GM13977 (cell line): ENCODE results near the gene CDK15.

Source experiments
- DNase-seq: peaks from one replicate; pipeline ENCODE4 v3.0.0; 2012; ENCODE audit warnings: low spot score
- in situ Hi-C: fragments of 300-500 bp; cut with MboI; formaldehyde crosslinking; loops from one replicate; pipeline ENCODE4 v1.12.0; 2022; ENCODE audit warnings: low sequenced_read_pairs, low pct_unique_long_range_greater_than_20kb, mixed read lengths, inconsistent platforms; ENCODE audit not compliant: unreplicated experiment
- TF ChIP-seq, protein P1 (sequence below): IDR thresholded peaks from 2 replicates; pipeline ENCODE4 v1.5.1; 2012; ENCODE audit warnings: mild to moderate bottlenecking, control low read depth; ENCODE audit not compliant: insufficient read depth; ENCODE audit errors: extremely low read depth, missing control alignments

Gene CDK15

DNA sequence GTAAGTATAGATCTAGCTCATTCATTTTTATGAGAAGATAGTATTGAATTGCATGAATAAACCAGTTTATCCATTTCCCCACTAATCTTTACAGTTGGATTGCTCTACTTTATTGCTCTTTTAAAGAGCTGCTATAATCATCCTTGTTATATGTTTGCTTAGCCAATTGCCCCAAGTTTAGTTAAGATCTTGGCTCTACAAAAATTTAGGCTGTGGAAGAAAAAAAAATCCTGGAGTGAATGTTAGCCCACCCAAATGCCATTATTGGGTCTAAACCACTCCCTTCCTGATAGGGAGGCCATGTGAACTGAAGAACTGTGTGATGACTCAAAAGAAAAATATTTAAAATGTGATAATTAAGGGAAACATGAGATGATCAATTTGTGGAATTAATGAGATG is 28.5 kb upstream of the CDK15 start:
- TF ChIP-seq, protein P1, sequence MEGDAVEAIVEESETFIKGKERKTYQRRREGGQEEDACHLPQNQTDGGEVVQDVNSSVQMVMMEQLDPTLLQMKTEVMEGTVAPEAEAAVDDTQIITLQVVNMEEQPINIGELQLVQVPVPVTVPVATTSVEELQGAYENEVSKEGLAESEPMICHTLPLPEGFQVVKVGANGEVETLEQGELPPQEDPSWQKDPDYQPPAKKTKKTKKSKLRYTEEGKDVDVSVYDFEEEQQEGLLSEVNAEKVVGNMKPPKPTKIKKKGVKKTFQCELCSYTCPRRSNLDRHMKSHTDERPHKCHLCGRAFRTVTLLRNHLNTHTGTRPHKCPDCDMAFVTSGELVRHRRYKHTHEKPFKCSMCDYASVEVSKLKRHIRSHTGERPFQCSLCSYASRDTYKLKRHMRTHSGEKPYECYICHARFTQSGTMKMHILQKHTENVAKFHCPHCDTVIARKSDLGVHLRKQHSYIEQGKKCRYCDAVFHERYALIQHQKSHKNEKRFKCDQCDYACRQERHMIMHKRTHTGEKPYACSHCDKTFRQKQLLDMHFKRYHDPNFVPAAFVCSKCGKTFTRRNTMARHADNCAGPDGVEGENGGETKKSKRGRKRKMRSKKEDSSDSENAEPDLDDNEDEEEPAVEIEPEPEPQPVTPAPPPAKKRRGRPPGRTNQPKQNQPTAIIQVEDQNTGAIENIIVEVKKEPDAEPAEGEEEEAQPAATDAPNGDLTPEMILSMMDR, result no peak
- in situ Hi-C loops, result no loop called here

DNA sequence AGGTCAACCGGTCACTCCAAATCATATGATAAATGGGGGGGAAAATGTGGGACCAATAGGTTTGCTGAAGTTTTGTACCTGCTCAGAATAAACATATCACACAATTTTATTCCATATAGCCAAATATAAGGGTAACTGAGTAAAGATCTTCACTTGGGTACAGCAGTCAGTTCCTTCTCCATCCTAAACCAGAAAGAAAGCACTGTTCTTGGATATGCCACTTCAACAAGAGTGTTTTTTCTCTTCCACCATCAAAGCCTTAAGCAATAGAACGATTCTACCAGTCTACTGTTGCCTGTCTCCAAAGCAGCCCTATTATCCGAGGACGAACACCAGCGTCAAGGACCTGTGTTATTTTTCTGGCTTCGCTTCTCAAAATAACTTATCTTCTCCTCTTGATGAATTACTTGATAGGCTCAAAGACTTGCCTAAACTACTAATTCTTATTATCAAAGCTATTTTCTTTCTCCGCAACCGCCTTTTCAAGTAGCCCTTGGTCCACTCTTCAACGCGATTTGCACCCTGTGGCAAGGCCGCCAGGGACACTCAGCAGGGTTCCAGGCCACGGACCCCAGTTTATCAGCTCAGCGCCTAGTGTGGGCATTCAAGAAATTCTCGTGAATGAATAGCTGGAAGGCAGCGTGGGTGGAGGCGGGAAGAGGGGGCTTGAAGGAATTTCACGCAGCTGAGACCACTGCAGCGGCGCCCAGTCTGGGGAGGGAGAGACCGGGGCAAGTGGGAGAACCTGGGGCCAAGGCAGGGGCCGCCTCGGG is 26.2 kb upstream of the CDK15 start:
- in situ Hi-C loops, result no loop called here
- TF ChIP-seq, protein P1, result no peak
- DNase-seq, result peak; percentile 9

More for the DNA sequence above, 28.5 kb upstream of the CDK15 start:
- no peak for DNase-seq

DNA sequence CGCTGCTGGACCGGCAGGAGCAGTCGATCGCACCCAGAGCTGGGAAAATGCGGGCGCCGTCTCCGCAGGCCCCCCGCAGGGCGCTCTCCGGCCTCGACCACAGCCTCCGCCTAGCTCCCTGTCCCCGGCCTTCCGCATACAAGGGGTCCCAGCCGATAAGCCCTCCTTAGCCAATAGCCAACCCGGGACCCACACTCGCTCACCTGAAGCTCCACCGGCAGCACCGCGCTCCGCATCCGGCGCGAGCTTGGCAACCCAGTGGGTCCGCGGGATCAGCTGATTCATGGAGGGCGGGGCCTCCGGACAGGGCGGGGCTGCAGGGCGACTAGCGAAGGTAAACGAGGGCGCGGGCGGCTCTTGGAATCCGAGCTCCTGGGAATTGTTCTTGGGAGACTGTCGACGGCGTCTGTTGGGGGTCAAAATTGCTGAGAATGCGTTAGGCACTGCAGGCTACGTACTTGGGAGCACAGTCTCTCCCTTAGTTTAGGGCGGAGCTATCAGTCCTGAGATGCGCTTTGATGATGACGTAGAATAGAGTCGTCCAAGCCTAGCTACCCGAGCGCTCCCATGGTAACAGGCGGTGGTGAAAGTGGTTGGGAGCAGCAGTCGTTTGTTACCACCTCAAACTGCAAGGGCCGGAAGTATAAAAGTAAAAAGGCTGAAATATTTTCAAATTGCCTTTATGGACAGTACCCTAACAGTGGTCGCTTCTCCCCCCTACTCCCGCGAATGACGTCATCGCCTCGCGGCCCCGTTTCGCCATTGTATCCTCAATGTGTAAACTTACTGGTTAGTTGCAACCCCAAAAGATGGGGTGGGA is 25.5 kb upstream of the CDK15 start, which contains the start of gene ALS2:
ALS2 (minus strand) TSS at position 260 of the 820 bp plus-strand sequence. CDS start 12,048 bp downstream, outside the sequence.
- in situ Hi-C loops, result no loop called here
- DNase-seq, result peak; percentile 89
- TF ChIP-seq, protein P1, result no peak

DNA sequence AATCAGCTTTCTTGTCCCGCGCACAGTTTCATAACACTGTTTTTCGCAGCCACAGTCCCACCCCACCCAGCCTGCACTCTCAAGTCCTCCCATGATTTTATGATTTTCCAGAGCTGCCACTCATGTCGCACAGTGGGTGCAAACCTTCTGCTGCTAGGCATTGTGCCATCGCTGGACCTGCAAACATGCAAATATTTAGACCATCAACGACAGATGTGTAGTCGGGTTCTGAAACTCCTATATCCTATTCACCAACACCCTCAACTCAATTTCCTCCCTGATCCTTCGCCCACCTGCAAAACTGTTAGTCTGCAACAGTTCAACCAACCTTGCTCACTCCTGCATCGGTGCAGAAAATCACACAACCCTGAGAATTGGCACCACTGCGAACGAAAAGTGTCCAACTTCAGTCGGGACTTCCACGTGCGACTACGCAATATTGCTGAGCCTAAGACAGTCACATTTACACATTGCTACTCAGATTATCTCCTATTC is 24.7 kb upstream of the CDK15 start:
- in situ Hi-C loops, result no loop called here
- peak; percentile 27 for DNase-seq
- TF ChIP-seq, protein P1, result no peak

DNA sequence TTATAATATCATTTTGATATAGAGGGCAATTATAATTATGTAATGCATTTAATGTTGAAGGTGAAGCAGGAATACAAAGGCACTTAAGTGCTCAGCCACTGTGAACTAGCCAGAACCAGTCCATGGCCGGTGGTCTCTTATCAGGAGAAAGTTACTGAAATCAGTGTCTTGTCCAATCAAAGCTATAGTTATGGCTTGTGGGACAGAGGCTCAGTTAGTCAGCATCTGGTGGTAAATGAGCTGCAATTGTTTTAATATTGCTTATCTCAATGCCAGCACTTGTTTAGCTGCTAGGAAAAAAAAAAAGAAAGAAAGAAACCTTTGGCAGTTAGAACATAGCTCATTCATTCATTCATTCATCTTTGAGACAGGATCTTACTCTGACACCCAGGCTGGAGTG is 21.8 kb upstream of the CDK15 start:
- no peak for DNase-seq
- in situ Hi-C loops, result no loop called here
- TF ChIP-seq, protein P1, result no peak

DNA sequence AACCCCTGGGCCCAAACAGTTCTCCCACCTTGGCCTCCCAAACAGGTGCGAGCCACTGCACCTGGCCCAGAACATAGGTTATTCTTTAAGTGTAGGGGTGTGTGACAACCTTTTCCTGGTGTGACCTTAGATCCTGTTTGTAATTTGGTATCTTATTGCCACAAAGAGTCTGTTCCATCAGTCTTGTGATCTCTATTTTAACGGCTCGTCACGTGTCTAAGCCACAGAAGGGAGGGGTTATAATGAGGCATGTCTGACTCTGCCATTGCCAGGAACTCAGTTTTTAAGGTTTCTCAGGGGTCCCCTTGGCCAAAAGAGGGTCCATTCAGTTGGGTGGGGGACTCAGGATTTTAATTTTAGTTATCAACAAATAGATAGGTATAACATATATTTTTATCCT is 21.2 kb upstream of the CDK15 start:
- in situ Hi-C loops, result no loop called here
- DNase-seq, result no peak
- TF ChIP-seq, protein P1, result no peak
